Activated CD4-positive, alpha-beta T cell treated with anti-CD3 and anti-CD28 coated beads for 24 hours (primary cell): ENCODE results near the gene CORO1C.
"Not testable (repeated sequence)": the region's sequence is repeated elsewhere in the genome, so short reads cannot be mapped to it uniquely, and the experiment has no call there.

Source experiments
- DNase-seq, 2 donors: peaks; one replicate each; pipeline ENCODE4 v3.0.0-alpha.2; 2020; ENCODE audit warnings: low read depth in 2 of 2

Gene CORO1C

DNA sequence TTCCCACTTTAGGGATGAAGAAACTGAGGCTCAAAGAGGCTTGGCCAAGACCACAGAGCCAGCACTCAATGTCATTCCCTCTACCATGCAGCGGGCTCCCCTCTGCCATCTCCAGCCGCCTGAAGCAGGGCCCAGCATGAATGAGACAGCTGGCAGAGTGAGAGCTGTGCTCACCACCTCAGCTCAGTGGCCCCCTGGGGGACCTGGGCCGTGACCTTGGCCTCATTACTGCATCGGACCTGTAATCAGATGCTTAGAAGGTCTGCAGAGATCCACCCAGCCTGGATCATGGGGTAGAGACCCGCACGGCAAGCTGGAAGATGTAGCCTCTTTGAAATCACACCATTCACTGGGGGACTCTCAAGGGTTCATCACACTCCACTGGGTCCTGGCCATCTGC is 22.7 kb upstream of the CORO1C start:
- DNase-seq, result no peak

DNA sequence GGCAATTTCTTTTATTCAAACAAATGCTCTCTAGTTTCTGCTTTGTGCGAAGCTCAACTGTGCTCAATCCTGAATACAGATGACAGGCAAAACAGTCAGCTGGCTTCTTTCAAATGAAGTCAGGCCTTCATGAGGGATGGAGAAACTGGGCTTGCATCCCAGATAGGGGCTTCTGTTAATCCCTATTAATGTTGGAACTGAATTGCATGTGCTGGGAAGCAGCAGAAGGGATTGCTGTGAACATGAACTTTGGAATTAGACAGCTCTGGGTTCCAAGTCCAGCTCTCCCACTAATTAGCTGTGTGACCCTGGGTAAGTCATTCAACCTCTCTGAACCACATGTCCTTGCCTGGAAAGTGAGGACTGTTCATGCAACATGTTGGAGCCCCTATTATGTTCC is 21.1 kb upstream of the CORO1C start:
- DNase-seq, result no peak

DNA sequence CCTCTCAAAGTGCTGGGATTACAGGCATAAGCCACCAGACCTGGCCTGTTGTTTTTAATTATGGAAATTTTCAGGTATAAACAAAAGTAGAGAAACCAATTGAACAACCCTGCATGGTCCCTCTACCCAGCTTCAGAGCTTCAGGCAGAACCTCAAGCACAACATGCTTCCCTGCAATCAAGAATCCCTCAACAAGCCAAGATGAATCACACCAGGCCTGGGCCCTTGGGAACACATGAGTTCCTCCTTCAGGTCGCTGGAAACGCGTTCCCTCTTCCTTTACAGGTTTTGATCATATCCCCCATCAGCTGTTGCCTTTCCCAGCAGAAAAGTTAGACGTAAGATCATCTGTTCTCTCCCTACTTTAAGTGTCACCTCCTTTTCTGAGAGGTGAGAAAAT is 20.5 kb upstream of the CORO1C start:
- no peak for DNase-seq

DNA sequence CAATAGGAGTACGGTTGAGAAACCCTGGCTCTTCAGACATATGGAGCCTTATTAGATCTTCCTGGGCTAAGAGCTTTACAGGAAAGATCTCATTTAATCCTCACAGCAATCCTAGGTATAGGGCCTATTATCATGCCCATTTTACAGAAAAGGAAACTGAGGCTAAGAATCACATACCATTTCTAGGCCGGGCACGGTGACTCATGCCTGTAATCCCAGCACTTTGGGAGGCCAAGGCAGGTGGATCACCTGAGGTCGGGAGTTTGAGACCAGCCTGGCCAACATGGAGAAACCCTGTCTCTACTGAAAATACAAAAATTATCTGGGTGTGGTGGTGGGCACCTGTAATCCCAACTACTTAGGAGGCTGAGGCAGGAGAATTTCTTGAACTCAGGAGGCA is 19.7 kb upstream of the CORO1C start:
- DNase-seq, result not testable (repeated sequence)

DNA sequence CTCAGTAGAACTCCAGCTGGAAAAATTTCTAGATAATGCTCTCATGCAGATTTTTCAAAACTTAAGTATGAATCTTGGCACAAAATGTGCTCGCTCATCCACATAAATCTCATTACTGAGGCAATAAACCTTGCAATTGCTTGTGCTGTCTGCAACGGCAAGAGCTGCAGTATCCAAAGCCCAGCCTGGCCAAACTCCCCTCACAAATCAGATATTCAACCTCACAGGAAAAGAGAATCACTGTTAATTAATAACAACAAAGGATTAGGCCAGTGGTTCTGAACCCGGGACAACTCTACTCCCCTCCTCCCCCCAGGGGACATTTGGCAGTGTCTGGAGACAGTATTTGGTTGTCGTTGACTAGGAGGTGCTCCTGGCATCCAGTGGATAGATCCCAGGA is 19.2 kb upstream of the CORO1C start:
- no peak for DNase-seq

DNA sequence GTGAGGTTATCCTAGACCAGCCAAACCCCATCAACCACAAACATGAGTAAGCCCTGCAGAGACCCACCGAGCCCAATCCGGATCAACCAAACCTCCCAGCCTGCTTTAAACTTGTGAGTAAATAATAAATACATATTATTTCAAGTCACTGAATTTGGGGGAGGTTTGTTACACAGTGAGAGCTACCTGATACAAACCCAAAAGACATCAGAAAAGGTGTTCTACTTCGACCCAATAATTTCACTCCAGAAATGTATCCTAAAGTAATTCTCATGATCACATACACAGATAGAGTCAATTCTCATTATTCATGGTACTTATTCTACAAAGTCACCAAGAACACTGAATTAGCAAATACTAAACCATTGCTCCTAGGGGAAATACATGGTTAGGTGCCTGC is 16.2 kb upstream of the CORO1C start:
- DNase-seq, result no peak

DNA sequence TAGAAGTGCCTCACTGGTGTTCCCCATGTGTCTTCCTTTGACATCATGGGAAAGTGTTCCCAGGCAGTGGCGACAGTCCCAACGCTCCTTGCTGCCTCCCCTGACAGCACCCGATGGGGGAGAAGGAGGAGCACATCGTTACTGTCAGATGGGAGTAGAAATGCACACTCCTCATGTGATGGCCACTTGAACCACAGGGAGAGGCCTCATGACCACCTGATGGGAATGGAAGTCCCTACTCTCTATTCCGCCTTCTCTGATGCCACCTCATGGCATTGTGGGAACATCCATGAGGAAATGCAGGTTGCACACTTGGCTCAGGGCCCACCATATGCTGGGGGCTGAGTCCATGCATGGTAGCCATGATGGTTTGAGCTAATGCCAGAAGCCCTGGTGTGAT is 14.3 kb upstream of the CORO1C start:
- DNase-seq, result no peak

DNA sequence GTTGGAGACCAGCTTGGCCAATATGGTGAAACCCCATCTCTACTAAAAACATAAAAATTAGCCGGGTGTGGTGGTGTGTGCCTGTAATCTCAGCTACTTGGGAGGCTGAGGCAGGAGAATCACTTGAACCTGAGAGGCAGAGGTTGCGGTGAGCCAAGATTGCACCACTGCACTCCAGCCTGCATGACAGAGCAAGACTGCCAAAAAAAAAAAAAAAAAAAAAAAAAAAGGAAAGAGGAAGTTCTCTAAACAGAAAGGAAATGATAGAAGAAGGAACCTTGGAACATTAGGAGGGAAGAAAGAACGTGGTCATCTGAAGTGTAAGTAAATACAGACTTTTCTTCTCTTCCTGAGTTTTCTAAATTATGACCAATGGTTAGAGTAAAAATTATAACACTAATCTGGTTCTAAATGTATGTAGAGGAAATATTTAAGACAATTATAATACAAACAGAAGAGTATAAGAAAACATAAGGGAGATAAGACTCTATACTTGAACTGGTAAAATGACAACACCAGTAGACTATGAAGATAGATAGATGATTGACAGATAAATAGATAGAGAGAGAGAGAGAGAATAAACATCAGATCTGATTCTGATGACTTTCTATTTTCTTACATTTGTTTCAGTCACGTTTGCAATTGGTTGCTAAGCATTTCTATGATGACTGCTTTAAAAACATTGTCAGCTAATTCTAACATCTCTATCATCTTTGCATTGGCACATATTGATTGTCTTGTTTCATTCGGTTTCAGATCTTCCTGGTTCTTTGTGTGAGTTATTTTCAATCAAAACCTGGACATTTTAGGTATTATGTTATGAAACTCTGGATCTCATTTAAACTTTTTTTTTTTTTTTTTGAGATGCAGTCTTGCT is 12.9 kb upstream of the CORO1C start:
- no peak for DNase-seq

DNA sequence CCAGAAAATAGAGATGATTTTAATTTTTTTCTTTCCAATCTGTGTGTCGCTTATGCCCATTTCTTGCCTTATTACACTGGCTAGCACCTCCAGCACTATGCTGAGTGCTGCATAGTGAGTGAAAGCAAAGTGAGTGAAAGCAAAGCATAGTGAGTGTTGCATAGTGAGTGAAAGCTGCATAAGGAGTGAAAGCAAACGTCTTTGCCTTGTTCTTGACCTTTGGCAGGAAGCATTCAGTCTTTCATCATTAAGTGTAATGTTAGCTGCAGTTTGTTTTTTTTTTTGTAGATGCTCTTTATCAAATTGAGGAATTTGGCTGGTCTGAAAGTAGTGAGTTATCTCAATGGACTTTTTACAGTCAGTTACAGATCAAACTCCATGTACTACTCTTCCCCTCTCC is 6.9 kb upstream of the CORO1C start:
- DNase-seq, result no peak

DNA sequence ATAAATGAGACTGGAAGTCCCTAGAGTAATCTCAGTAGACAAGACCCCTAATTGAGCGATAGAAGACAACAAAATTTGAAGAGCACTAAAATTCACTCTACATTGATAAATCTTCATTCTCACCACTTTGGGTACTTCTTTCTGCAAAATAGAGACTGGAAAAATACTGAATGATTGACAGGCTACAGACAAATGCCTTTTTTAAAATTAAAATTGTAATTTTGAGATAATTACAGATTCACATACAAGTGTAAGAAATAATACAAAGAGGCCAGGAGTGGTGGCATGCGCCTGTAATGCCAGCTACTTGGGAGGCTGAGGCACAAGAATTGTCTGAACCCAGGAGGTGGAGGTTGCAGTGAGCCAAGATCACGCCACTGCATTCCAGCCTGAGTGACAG is 4.5 kb upstream of the CORO1C start:
- no peak for DNase-seq

DNA sequence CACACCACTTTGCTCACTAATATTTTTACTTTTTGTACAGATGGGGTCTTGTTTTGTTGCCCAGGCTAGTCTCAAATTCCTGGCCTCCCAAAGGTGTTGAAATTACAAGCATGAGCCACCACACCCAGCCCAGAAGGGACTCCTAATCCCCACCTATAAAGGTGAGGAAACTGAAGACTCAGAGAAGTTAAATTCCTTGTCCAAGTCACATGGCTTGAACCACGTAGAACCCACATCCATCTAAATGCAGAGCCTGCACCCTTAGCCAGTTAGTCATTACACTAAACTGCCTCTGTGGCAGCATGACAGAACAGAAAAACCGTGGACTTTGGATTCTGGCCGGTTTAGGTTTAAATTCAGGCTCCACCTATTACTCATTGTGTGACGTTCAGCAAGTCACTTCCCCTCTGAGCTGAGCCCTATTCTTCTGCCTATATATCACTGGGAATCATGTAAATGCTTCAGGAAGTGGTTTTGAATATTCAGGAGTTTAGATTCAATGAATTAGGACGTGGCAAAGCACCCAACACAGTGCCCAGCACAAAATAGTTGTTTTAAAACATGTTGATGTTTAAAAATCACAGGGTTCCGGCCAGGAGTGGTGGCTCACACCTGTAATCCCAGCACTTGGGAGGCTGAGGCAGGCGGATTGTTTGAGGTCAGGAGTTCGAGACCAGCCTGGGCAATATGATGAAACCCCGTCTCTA is 3.0 kb upstream of the CORO1C start:
- DNase-seq, result no peak

DNA sequence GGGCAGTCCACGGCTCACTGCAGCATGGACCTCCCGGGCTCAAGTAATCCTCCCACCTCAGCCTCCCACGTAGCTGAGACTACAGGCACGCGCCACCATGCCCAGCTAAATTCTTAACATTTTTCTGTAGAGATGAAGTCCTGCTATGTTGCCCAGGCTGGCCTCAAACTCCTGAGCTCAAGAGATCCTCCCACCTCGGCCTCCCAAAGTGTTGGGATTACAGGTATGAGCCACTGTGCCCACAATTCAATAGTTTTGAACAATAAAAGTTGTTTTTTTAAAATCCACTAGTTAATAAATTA is 1.9 kb upstream of the CORO1C start:
- DNase-seq, result not testable (repeated sequence)

DNA sequence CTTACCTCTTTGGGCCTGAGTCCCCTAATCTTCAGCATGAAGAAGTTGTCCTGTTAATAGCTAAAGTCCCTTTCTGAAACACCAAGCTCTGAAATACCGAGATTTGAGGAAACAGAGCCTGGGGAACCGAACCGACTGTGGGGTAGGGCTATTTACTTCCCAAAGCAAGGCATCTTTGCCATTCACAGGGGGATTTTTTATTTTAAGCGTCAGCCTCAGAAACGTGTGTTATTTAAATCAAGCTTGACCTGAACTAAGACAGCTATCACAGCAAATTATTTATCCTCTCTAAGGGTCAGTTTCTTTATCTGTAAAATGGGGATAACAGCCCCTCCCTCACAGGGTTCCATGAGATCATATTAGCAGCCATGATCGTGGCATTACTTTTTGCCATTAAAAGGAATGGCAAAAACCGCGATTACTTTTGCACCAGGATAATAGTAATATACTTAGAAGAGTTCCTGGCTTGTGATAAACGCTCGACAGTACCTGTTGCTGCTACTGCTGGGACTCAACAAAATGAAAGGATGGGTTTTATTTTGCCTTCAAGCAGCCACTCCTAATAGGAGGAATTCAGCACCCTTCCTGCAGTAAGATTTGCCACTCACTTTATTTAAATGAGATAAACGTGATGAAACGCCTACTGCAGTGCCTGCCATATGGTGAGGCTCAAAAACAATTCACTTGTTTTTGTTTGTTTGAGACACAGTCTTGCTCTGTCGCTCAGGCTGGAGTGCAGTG is 1.3 kb upstream of the CORO1C start:
- no peak for DNase-seq

DNA sequence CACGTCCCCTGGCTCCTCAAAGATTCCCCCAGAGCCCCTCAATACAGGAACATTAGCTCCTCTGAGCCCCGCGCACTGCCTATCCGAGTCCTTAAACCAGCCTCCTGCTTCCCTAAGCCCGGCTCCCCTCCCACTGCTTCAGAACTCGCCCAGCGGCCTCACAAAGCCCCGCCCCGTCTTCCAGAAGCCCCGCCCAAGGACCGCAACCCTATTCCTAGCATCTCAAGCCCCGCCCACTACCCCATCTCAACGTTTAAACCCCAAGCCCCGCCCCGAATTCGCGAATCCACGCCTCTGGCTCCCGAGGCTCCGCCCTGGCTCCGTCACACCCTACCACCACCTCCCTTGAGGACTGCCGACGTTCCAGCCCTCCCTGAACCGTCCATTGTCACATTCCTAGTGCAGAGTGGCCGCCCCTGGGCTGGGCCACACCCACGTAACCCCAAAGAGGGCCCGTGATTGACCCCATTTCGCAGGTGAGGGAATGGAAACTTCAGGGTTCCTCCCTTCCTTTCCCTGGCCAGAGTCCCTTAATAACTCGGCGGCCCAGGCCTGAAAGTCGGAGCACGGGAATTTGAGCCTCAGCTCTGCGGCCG is 646 bp upstream of the CORO1C start:
- peak; percentile 97 to 99 for DNase-seq

DNA sequence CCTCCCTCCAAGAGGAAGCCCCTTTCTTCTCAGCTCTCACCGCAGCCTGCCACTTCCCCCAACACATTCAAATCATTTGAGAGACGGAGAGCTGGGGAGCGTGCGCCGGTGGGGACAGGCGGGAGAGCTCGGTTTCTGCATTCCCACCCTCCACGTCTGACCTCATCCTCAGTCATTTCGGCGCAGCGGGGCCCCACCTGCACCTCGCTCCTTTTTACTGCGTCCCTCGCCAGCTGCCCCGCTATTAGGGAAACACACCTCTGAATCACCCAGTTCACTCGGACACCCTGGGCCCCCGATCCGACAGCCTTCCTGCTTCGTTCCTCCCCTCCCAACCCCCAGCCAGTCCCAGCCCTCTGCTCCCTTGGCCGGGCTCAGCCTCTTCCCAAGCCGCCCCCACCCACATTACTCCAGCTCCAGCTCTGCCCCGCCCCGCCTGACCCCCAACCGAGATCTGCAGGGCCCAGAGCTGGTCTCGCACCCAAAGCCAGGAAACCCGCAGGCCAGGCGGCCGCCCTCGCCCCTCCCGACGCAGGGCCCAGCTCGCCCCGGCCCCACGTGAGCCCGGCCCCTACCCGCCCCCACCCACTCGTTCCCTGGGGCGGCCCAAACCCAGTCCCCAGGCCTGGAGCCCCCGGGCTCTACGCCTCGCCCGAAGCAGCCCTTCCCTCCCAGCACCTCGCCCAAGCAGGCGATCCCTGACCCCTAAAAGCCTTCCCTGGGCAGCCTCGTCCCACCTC is 783 bp downstream of the CORO1C start:
- DNase-seq, result peak; percentile 19 to 42

DNA sequence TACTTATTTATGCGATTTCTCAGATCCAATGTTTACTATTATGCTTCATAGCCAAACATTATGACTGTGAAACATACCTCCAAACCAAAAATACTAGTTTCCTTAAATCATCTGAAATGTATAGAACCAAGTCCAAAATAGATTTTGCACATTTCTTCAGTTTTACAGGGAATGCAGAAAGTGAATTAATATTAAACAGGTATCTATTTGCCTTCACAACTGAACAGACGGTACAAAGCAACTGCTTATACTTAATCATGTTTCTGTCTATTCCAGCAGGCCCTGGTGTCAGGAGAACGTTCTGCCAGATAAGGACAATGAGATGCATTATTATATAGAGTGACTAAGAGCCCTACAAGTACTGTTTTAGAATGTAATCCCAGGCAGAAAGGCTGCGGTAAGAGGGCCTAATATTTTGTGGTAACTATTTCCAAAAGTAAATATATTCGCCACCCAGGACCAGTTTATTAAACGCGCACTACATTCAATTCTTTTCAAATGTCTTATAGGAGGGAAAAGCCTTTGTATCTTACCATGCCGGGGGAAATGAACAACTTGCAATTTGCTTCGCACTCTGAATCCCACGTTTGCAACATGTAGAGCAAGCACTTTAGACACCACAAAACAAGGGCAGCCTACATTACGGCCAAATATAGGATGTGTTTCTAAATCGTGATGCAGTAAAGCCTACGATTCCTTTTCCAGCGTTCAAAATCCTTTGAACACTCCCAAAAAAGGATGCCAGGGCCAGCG is 1.5 kb downstream of the CORO1C start:
- no peak for DNase-seq

DNA sequence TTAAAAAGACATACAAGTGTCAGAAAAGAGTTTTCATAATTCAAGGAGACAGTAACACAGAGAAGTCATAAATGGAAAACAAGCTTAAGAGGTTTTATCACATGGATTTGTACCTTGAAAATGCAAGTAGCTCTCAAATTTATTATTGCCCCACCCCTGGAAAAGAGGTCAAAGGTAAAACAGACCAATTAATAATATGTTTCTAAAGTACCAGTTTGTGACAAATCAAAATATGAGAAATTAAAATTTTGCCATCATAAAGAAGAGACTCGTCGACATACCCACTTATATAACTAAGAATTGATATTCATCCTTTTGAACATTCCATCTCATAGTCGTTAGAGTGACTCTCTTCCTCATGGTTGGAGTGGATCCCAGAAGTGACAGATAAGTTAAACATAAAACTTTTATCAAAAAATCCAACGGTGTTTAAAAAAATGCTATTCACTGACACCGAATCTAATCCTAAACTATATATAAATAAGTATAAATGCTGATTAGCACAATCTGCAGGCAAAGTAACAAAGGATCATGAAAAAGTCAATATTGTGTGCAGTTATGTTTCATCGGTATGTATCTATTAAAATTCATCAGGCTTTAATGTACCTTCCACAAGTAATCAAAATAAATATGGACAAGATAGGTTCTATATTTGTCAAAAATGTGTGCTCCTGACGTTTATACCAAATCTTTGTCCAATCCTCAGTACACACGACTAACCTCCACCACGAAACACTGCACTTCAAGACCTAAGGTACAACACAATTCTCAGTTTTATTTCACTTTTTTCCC is 2.3 kb downstream of the CORO1C start:
- no peak for DNase-seq

DNA sequence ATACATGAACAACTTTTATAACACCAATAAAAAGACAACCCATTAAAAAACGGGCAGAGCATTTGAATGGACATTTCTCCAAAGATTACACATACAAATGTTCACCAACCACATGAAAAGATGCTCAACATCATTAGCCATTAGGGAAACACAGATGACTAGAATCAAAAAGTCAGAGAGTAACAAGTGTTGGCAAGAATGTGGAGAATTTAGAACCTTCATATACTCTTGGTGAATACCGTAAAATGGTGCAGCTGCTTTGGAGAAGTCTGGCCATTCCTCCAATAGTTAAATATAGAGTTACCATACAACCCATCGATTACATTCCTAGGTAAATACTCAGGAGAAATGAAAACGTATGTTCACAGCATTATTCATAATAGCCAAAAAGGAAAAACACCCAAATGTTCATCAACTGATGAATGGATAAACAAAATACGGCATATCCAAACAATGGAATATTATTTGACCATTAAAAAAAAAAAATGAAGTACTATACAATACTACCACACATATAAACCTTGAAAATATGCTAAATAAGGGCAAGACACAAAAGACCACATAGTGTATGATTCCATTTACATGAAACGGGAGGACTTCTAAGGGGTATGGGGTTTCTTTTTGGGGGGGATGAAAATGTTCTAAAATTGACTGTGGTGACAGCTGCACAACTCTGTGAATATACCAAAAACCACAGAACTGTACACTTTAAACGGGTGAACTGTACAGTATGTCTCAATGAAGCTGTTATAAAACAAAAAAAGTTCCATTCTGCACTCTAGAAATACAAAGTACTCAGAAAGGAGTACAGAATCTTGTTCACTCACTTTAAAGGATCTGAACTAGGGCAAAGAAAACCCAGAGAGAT is 3.2 kb downstream of the CORO1C start:
- DNase-seq, result no peak

DNA sequence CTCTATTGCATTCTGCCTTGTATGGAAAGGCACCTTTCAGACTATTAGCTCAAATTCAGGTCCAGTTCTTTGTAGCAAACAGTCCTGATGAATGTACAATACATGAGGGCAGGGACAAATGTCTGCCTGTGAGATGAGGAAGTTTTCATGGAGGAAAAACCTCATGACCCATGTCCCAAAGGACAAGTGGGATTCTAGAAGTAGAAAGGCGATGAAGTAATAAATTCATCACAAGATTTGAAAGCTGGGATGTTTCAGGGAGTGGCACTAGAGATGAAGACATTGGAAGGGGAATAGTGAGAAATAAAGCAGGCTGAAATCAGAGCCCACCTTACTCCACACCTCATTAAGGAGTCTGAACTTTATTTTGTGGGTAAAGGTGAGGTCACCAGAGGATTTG is 4.2 kb downstream of the CORO1C start:
- no peak for DNase-seq

DNA sequence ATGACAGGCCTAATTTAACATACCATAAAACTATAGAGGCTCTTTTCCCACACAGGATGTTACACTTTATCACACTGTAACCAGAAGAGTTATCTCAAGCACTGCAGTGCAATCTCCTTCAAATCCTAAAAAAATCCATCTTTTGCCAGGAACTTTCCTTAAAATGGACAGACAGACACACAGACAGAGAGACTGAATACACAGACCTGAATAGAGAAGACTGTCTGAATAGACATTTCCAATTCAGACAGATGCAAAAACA is 6.5 kb downstream of the CORO1C start:
- no peak for DNase-seq
